GM21423 (cell line): ENCODE measurements around the gene ARHGEF9.
"Not testable (repeated sequence)": the region's sequence is repeated elsewhere in the genome, so short reads cannot be mapped to it uniquely, and the experiment has no call there.

Experiments used
- ATAC-seq: cut with Tn5 transposase; IDR thresholded peaks from one replicate; pipeline ENCODE4 v1.9.1; 2021; ENCODE audit warnings: mild to moderate bottlenecking, moderate library complexity; ENCODE audit not compliant: unreplicated experiment

ARHGEF9 gene

GRCh38 chrX:63664741-63665140 lies 120.3 kb downstream of the ARHGEF9 start:
- ATAC-seq = no peak

DNA sequence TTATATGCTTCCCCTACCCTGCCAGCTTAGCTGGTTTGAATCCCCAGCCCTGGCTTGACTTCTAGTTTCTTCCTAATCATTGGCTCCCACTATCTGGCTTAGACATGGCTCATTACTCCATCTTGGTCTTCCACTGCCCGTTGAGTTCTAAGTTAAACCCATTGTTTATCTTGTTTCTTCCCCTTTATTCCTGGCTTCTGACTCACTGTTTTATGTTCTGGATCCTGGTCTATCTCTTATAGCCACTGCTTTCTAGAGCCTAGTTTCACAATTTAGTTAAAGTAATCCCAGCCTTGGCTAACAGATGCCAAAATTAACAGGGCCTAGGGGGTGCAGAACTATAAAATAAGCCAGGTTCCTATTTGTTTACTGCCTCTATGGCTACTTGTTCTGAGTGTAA lies 120.9 kb downstream of the ARHGEF9 start:
- ATAC-seq = no peak

DNA sequence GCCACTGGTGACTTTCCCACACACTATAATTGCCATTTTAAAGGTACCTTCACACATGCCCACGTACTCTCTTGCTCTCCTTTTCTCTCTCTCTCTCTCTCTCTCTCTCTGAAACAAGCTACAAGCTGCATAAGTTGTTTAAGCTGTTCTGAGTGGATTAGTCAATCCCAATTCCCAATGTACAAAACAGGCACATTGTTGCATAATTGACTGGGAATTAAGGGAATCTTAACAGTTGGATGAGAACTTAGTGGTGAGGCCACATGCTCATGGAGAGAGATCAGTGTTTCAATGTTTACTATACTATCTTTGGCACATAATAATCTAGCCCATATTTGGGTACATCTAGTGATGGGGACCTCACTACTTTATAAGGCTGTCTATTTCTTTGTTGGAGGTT lies 123.3 kb downstream of the ARHGEF9 start:
- no peak for ATAC-seq

DNA sequence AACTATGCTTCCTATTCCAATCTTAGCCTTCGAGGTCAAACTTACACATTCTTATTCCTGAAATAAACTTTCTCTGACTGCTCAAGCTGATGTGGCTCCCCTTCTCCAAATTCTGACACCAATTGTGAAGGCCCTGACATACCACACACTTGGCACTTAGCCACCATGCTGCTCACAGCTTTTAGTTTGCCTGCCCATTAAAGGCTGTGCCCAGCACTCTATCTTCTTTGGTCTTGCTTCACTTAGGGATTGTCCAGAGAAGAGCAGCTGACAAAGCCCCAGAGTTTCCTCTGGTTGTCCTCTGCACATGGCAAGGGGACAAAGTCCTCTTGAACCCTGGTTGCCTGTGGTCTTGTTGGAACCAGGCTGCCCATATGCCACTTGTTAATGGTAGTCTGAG lies 126.1 kb downstream of the ARHGEF9 start:
- ATAC-seq = no peak

DNA sequence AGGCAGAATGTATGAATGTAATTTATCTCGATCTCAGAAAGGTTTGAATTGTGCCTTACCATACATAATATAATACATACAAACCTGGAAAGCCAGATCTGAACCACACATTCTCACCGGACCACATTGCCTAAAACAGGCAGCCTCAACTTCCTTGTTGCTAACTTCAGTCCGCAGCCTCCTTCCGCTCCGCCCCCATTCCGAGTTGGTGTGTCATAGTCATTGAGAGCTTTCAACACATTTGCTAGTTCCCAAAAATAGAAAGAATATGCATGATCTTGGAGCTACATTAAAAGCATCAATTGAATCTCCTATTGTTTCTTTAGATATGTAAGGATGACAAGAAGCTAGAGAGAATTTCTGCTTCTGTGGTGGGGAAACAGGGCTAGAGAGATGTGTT lies 127.2 kb downstream of the ARHGEF9 start:
- ATAC-seq = no peak

GRCh38 chrX:63656871-63657580 lies 128.0 kb downstream of the ARHGEF9 start:
- no peak for ATAC-seq

- no peak for ATAC-seq
Observed at GRCh38 chrX:63652086-63652765, 132.8 kb downstream of the ARHGEF9 start.

- not testable (repeated sequence) for ATAC-seq
Observed at GRCh38 chrX:63645748-63646147, 139.3 kb downstream of the ARHGEF9 start.

- no peak for ATAC-seq
Observed at GRCh38 chrX:63635750-63636149, 149.3 kb downstream of the ARHGEF9 start.

- ATAC-seq = no peak
Observed at GRCh38 chrX:63613531-63614028, 171.4 kb downstream of the ARHGEF9 start.

DNA sequence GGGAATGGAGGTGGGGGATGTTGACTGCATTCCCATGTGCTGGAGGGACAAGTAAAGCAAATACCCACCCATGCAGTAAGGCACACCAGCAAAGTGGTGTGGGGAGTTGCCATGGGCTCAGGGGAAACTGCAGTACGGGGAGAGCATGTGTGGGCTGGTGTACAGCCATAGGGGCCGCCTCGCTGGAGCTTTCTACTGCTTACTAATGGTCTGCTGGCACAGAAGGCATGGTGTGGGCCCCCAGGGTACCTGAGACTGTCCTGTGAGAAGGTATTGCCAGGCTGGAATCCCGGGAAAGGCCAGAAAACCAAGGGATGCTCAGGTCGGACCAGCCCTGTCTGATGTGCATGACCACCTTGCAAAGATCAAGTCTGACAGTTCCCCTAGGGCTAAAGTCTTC lies 199.1 kb downstream of the ARHGEF9 start:
- no peak for ATAC-seq
